ENCODE results near the gene CRKL. TPM values are rescaled to one million over a fixed set of nuclear protein-coding genes. Genes with fewer than 3 reads are reported as not detected.
"Not testable (repeated sequence)": the region's sequence is repeated elsewhere in the genome, so short reads cannot be mapped to it uniquely, and the experiment has no call there.

CRKL gene
- total RNA-seq, 2 experiments from 2014 or later = 60.5 to 62.2 TPM

DNA sequence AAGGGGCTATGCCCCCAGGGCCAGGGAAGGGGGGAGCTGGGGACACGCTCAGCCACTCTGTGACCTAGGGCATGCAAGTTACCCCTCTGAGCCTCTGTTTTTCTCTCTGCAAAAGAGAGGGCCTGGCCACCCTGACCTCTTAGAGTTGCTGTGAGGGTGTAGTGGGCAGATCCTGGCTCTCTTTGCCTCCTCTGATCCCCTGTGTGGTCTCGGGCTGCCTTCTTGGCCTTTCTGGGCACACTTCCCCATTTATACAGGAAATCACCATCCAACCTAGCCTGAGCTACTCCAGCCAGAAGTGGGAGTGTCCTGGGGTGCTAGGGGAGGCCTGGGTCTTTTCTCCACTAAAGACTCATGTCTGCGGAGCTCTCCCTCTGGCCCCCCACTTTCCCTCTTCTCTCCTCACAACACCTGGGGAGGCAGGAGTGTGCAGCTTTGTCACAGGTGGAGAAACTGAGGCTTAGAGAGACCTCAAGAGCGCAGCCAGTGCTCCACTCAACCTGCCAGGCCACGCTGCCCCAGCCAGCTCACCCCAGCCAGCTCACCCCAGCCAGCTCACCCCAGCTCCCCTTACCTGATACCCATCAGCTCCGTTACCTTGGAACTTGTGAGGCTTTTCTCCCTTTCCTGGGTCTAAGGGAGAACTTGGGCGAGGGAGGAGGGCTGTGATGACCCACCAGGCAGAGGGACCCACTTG lies 51.2 kb downstream of the CRKL start:
- Mint-ChIP-seq H3K4me1 (ENCODE audit: low read depth) (peaks cover 5% of the 10 kb centered on the region), H3K27ac (no peak overlapping the region), H3K9me3 (no peaks in the 10 kb centered on the region), H3K36me3 (ENCODE audit: low read depth) (no peaks in the 10 kb centered on the region), H3K27me3 (ENCODE audit: low read depth) (peaks cover 2% of the 10 kb centered on the region), H3K4me3 (no peak overlapping the region)
- CTCF ChIA-PET = no interaction called here
- no peak for DNase-seq
- intact Hi-C loops (cut with micrococcal nuclease) = loop anchor here (10.0 kb wide), 1 partner anchor 136 kb away; no protein-coding TSS in a partner anchor

- no peak for DNase-seq
- H3K9me3 Mint-ChIP-seq = no peaks in the 10 kb centered on the region
- H3K27me3 Mint-ChIP-seq (ENCODE audit: low read depth) = no peaks in the 10 kb centered on the region
- H3K27ac Mint-ChIP-seq = no peak overlapping the region
- no peaks in the 10 kb centered on the region for H3K36me3 Mint-ChIP-seq (ENCODE audit: low read depth)
- intact Hi-C loops (cut with micrococcal nuclease) = no loop called here
- CTCF ChIA-PET = interaction anchor here (3.9 kb wide), 1 partner anchor 10 kb away, joined by 17 read pairs; no protein-coding TSS in a partner anchor
- no peak overlapping the region for H3K4me3 Mint-ChIP-seq
- no peaks in the 10 kb centered on the region for H3K4me1 Mint-ChIP-seq (ENCODE audit: low read depth)
Measured at GRCh38 chr22:20970939-20971657, 53.9 kb downstream of the CRKL start.

- CTCF ChIA-PET = interaction anchor here (3.9 kb wide), 1 partner anchor 11 kb away, joined by 17 read pairs; no protein-coding TSS in a partner anchor
Measured at GRCh38 chr22:20972014-20972694, 54.9 kb downstream of the CRKL start.

DNA sequence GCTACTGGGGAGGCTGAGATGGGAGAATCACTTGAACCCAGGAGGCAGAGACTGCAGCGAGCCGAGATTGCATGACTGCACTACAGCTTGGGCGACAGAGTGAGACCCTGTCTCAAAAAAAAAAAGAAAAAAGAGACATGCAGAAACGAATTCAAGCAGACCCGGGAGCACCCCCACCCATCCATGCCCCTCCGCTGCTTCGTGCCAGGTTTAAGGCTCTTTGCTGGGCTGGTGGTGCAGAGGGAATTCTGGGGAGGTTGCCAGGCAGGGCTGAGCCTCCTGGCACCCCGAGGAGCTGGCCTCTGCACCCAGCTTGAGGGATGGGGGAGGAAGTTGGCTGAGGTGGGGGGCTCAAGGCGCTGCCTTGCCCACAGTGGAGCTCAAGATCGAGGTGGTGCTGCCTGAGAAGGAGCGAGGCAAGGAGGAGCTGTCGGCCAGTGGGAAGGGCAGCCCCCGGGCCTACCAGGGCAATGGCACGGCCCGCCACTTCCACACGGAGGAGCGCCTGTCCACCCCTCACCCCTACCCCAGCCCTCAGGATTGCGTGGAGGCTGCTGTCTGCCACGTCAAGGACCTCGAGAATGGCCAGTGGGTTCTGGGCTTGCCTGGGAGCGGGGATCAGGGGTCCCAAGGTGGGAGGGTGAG lies 55.8 kb downstream of the CRKL start:
- CTCF ChIA-PET = interaction anchor here (3.9 kb wide), 1 partner anchor 12 kb away, joined by 17 read pairs; no protein-coding TSS in a partner anchor
- no peaks in the 10 kb centered on the region for H3K36me3 Mint-ChIP-seq (ENCODE audit: low read depth)

More at GRCh38 chr22:20972014-20972694, 54.9 kb downstream of the CRKL start:
- H3K27ac Mint-ChIP-seq; H3K36me3 Mint-ChIP-seq (ENCODE audit: low read depth); H3K9me3 Mint-ChIP-seq; H3K4me3 Mint-ChIP-seq; H3K4me1 Mint-ChIP-seq (ENCODE audit: low read depth); intact Hi-C loops (cut with micrococcal nuclease); H3K27me3 Mint-ChIP-seq (ENCODE audit: low read depth); DNase-seq: not testable (repeated sequence)

GRCh38 chr22:20973634-20974286 lies 56.6 kb downstream of the CRKL start:
- DNase-seq = no peak
- CTCF ChIA-PET = interaction anchor here (3.9 kb wide), 1 partner anchor 13 kb away, joined by 17 read pairs; no protein-coding TSS in a partner anchor
- no peaks in the 10 kb centered on the region for H3K36me3 Mint-ChIP-seq (ENCODE audit: low read depth)
- H3K4me1 Mint-ChIP-seq (ENCODE audit: low read depth) = no peaks in the 10 kb centered on the region
- no peak overlapping the region for H3K4me3 Mint-ChIP-seq
- no peak overlapping the region for H3K27ac Mint-ChIP-seq
- intact Hi-C loops (cut with micrococcal nuclease) = no loop called here
- H3K27me3 Mint-ChIP-seq (ENCODE audit: low read depth) = no peaks in the 10 kb centered on the region
- H3K9me3 Mint-ChIP-seq = peaks cover 7% of the 10 kb centered on the region

More for the DNA sequence above, 55.8 kb downstream of the CRKL start:
- DNase-seq = no peak
- no peaks in the 10 kb centered on the region for H3K4me1 Mint-ChIP-seq (ENCODE audit: low read depth)
- peaks cover under 1% of the 10 kb centered on the region for H3K9me3 Mint-ChIP-seq
- H3K27me3 Mint-ChIP-seq (ENCODE audit: low read depth) = no peaks in the 10 kb centered on the region
- H3K27ac Mint-ChIP-seq = no peak overlapping the region
- no peak overlapping the region for H3K4me3 Mint-ChIP-seq
- intact Hi-C loops (cut with micrococcal nuclease) = no loop called here

DNA sequence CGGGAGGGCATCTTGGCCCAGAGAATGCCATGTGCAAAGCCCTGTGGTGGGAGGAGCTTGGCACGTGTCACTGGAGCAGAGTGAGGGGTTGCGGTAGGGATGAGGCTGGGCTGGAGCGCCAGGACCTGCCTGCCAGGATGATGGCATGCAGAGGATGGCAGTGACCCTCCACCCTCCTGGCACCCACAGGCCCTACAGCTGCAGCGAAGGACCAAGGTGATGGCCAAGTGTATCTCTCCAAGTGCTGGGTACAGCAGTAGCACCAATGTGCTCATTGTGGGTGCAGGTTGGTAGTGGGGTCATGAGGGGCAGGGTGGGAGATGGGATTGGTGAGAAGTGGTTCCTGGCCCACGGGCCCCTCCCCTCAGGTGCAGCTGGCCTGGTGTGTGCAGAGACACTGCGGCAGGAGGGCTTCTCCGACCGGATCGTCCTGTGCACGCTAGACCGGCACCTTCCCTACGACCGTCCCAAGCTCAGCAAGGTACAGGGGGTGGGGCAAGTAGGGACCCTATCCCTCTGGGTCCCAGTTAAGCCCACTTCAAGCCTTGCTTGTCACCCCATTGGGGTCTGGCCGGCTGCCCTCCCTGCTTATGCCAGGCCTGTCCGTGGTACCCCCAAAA lies 57.2 kb downstream of the CRKL start:
- Mint-ChIP-seq H3K27me3 (ENCODE audit: low read depth) (no peaks in the 10 kb centered on the region), H3K4me3 (no peak overlapping the region), H3K36me3 (ENCODE audit: low read depth) (no peaks in the 10 kb centered on the region), H3K9me3 (peaks cover 11% of the 10 kb centered on the region), H3K27ac (no peak overlapping the region), H3K4me1 (ENCODE audit: low read depth) (peaks cover 5% of the 10 kb centered on the region)
- CTCF ChIA-PET = no interaction called here
- intact Hi-C loops (cut with micrococcal nuclease) = no loop called here
- no peak for DNase-seq

GRCh38 chr22:20975541-20976290 lies 58.5 kb downstream of the CRKL start:
- Mint-ChIP-seq H3K36me3 (ENCODE audit: low read depth) (no peaks in the 10 kb centered on the region), H3K4me1 (ENCODE audit: low read depth) (peaks cover 18% of the 10 kb centered on the region)
- intact Hi-C loops (cut with micrococcal nuclease) = no loop called here

GRCh38 chr22:20976291-20976877 lies 59.2 kb downstream of the CRKL start:
- no peaks in the 10 kb centered on the region for H3K36me3 Mint-ChIP-seq (ENCODE audit: low read depth)
- peaks cover 11% of the 10 kb centered on the region for H3K9me3 Mint-ChIP-seq
- CTCF ChIA-PET = no interaction called here
- H3K27ac Mint-ChIP-seq = no peak overlapping the region
- intact Hi-C loops (cut with micrococcal nuclease) = no loop called here
- H3K27me3 Mint-ChIP-seq (ENCODE audit: low read depth) = no peaks in the 10 kb centered on the region
- peaks cover 25% of the 10 kb centered on the region for H3K4me1 Mint-ChIP-seq (ENCODE audit: low read depth)
- no peak for DNase-seq
- H3K4me3 Mint-ChIP-seq = no peak overlapping the region

More at GRCh38 chr22:20975541-20976290, 58.5 kb downstream of the CRKL start:
- DNase-seq = no peak
- Mint-ChIP-seq H3K27ac (no peak overlapping the region), H3K27me3 (ENCODE audit: low read depth) (no peaks in the 10 kb centered on the region), H3K4me3 (no peak overlapping the region), H3K9me3 (peaks cover 11% of the 10 kb centered on the region)
- CTCF ChIA-PET = no interaction called here

DNA sequence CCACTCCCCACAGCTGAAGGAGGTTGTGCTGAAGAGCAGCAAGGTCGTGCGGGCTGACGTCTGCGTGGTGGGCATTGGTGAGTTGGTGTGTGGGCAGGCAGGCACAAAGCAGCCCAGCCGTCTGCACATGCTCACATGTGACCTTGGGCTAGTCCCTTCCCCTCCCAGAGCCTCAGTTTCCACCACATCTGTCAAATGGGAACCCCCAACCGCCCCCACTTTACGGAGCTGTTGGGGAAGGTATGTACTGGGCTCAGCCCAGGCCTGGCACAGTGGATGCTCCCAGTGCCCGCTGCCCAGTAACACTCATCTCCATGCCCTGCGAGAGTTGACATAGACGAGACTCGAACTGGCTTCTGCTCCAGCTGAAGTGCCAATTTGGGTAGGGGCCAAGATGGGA lies 59.8 kb downstream of the CRKL start:
- Mint-ChIP-seq H3K9me3 (peaks cover 11% of the 10 kb centered on the region), H3K36me3 (ENCODE audit: low read depth) (no peaks in the 10 kb centered on the region), H3K27me3 (ENCODE audit: low read depth) (no peaks in the 10 kb centered on the region), H3K4me1 (ENCODE audit: low read depth) (peaks cover 27% of the 10 kb centered on the region), H3K27ac (no peak overlapping the region), H3K4me3 (no peak overlapping the region)
- CTCF ChIA-PET = interaction anchor here (1.4 kb wide), 1 partner anchor 16 kb away, joined by 3 read pairs; no protein-coding TSS in a partner anchor
- DNase-seq = no peak
- intact Hi-C loops (cut with micrococcal nuclease) = no loop called here

DNA sequence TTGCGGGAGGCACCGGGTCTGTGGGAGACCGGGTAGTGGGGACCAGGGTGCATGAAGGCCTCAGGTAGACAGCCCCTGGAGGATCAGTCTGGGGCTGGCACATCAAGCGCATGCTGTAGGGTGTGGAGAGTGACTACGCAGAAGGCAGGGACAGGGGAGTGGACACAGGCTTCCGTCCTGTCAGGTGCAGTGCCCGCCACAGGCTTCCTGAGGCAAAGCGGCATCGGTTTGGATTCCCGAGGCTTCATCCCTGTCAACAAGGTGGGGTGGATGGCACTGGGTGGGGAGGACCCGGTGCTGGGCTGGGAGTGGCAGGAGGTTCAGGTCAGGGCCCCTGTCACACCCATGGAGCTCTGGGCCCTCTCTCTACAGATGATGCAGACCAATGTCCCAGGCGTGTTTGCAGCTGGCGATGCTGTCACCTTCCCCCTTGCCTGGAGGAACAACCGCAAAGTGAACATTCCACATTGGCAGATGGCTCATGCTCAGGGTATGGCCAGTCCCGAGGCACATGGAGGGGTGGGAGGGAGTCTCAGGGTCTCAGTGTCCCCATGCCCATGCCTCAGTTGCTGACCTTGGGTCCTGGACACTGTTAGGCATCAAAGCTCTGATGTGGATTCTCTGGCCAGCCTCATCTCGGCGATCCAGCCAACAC lies 60.4 kb downstream of the CRKL start:
- no peak for DNase-seq
- H3K27me3 Mint-ChIP-seq (ENCODE audit: low read depth) = no peaks in the 10 kb centered on the region
- peaks cover 2% of the 10 kb centered on the region for H3K36me3 Mint-ChIP-seq (ENCODE audit: low read depth)
- H3K4me3 Mint-ChIP-seq = no peak overlapping the region
- peaks cover 11% of the 10 kb centered on the region for H3K9me3 Mint-ChIP-seq
- intact Hi-C loops (cut with micrococcal nuclease) = no loop called here
- H3K4me1 Mint-ChIP-seq (ENCODE audit: low read depth) = peaks cover 27% of the 10 kb centered on the region
- no peak overlapping the region for H3K27ac Mint-ChIP-seq
- CTCF ChIA-PET = interaction anchor here (0.6 to 1.4 kb wide), 2 partner anchors 16 to 128 kb away, joined by 3 read pairs; no protein-coding TSS in a partner anchor

Measured in activated naive CD4-positive, alpha-beta T cell treated with anti-CD3 and anti-CD28 coated beads for 36 hours (primary cell).